ENCODE results near the gene MAP3K7CL.

The MAP3K7CL gene

DNA sequence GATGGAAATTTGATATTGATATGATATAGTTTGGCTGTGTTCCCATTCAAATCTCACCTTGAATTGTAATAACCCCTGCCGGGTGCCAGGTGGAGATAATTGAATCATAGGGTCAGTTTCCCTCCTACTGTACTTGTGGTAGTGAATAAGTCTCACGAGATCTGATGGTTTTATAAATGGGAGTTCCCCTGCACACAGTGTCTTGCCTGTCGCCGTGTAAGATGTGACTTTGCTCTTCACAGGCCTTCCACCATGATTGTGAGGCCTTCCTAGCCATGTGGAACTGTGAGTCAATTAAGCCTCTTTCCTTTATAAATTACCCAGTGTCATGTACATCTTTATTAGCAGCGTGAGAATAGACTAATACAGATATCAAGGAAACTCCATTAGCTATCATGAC, 74.6 kb downstream of the MAP3K7CL start:
- no peak for FAIRE-seq

DNA sequence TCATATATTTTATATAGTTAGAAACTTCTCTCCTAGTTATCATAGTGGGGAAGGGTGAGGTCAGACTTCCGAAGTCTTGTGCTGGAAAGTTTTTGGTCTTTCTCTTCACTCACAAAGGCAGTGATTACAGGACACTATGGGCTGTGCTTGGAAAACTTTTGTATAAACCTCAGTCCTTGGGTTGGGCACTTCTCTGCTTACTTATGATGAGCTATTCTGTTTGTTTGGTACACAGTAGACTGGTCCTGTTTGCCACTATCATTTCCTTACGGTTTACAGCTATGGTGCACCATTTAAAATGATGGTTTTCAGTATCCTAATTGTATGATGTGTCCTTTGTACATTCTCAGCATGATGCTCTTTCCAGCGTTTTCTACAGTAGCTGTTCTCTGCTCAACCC, 75.5 kb downstream of the MAP3K7CL start:
- no peak for FAIRE-seq

DNA sequence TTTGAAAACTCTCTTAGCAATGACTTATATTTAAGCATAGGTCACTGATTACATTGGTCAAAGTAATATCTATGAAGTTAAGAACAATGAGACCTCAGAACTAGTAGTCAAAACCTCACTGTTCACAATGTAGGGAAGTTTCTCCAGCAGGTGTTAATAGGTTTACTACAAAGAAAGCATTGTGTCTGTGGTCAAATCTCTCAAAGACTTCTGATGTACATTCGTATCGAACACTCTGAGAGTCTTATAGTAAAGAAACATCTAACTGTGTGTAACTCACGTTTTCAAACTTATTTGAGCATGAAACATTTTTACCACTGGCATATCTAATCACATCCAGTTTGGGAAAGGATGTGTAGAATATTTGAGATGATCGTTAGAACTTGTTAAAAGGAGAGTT, 76.0 kb downstream of the MAP3K7CL start:
- FAIRE-seq: no peak

DNA sequence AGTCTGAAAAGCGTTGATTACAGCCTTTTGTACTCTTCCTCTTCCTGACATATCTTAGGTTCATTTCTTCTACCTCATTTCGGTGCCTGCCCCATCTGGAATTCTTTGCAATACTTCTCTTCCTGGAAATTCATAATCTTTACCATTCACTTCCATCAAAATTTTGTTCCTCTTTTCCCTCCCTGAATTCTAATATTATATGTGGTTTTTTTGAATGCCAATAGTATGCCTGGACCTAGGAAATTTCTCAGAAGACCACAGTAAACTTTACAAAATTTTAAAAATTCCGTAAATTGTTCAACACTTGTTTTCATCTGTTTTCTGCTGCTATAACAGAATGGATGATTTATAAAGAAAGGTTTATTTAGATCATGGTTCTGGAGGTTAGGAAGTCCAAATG, 76.8 kb downstream of the MAP3K7CL start:
- no peak for FAIRE-seq

DNA sequence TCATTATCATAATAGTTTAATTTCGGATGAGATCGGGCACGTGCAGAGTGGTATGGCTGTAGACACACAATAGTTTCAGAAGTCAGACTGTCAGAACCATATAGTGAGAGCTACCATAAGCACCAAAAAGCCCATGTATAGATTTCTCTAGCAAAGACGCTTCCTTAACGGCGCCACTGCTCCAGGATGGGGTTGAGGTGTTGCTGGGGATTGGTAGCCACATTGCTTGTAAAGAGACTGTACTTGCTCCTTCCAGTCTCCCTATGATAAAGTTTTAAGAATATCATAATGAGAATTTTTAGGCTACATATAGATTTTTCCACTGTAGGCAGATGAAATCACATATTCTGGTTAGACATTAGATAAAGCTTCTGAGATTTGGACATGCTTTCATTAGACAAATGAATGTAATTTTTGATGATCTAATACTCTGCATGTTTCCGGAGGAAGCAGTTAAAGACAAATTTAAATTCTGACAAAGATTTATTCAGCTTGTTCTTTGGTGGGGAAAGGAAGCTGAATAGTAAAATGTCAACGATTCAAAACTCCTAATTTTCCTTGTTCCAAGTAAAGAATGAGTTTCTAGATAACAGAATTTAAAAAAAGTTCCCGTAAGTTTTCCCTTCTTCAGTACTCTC, 77.7 kb downstream of the MAP3K7CL start:
- FAIRE-seq: no peak

DNA sequence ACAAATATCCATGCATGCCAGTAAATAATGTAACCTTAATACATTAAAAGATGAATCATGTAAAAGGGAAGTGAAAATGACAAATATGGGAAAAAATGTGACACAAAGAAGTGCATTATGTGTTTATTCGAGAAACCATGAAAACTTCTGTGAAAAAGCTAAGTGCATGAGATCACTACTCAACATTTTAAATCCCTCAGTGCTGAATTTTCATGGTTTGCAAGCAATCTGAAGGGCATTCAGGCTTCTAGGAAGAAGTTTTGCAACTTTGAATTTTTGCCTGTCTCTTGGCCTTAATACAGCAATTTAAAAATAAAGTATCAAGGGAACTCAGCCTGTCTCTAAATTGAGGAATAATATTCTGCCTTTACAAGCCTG, 78.2 kb downstream of the MAP3K7CL start:
- no peak for FAIRE-seq

DNA sequence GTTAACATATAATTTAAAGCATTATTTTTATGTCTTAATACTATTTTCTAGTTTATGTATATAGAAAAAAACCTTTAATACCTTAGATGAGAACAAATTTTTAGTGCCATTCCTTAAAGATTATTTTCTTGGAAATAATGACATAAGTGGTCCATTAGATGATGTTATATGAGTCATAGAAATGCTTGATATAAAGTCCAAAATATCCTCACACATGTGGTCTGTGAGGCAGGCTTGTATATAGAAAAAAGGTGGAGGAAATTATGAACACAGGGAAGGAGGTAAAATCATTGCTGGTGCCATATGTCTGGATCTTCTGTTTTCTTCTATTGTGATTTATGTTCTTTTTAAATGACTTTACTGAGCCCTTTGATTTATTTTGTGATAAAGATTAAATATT, 79.3 kb downstream of the MAP3K7CL start:
- FAIRE-seq: no peak

DNA sequence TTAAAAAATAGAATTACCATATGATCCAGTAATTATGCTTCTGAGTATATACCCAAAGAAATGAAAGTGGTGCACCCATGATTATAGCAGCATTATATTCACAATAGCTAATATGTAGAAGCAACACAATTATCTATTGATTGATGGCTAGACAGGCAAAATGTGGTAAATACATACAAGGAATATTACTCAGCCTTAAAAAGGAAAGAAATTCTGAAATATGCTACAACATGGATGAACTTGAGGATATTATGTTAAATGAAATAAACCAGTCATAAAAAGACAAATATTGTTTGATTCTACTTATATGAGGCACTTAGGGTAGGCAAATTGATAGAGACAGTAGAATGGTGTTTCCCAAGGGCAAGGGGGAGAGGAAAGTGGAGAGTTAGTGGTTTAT, 80.8 kb downstream of the MAP3K7CL start:
- FAIRE-seq: no peak

DNA sequence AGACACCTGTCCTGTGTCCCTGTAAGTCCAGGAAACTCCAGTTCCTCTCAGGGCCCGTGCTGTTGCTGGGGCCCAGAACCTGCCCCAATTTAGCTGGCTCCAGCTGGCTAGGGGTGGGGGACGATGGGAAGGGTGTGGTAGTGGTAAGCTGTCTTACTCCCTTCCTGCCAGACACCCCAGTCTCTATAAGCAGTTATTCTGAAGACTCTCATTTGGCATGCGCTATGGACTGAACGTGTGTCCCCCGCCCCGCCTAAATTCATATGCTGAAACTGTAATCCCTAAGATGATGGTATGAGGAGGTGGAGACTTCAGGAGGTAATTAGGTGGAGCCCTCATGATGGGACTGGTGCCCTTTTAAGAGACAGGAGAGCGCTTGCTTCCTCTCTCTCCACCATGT, 82.0 kb downstream of the MAP3K7CL start:
- FAIRE-seq: no peak

DNA sequence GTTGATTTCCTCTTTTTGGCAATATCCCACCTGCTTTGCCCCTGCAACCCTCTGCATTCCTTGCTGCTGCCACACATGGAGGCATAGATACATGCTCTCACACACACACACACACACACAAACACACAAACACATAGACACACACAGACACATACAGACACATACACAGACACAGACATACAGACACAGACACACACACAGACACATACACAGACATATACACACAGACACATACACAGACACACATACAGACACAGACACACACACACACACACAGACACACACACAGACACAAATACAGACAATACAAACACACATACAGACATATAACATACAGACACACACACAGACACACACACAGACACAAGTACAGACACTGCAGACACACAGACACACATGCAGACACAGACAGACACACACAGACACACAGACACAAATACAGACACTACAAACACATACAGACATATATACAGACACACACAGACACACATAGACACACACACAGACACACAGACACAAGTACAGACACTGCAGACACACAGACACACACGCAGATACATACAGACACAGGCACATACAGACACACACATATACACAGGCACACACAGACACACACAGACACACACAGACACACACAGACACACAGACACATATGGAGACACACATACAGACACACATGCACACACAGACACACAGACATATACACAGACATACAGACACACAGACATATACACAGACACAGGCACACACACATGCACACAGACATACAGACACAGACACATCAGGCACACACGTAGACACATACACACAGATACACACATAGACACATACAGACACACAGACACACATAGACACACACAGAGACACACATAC, 83.3 kb downstream of the MAP3K7CL start:
- no peak for FAIRE-seq

DNA sequence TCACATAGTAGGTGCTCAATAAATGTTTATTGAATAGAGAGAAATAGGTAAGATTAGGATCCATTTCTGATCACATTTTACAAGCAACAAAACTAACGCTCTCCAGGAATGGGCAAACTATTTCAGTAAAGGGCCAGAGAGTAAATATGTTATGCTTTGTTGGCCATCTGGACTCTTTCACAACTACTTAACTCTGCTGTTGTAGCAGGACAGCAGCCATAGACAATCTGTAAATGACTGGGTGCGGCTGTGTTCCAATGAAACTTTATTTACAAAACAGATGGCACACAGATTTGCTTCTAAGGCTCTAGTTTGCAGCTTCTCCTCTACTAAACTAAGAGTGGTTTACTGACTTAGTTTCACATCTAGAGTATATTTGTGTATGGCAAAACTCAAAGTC, 85.3 kb downstream of the MAP3K7CL start:
- no peak for FAIRE-seq

DNA sequence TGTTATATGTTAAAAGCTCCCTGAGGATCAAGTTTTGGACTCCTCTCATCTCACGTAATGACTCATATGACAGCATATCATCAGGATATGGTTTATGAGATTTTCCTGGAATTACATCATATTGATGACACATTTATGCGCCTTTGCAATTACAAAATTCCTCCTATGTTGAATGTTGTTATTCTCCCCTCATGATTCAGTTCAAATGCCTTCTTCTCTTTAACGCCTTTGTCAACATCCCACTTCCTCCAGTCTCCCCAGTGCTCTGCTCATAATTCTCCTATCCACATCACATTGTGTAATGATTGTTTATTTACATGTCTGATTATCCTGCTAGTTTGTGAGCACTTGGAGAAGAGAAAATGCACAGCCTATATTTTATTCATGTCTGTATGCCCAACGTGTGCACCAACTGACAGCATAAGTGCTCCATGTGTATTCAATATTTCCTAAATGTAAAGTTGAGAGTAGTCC, 87.4 kb downstream of the MAP3K7CL start:
- FAIRE-seq: no peak

DNA sequence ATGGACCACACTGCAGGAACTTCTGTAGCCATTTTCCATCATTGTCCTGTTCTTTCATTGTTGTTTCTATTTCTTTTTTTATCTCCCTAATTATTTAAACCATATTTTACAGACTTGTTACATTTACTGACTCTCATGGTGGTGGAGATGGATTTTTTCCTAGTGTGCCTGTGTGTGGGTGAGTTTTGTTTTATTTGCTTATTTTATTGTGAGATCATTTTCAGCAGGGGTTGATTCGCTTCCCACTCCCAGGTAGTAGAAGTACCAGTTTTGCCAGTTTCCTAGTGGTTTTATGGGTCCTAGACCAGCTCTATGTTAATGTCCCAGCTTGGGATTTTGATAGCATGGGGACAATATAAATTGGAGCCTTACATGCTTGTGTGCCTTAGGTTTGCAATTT, 88.3 kb downstream of the MAP3K7CL start:
- FAIRE-seq: no peak

DNA sequence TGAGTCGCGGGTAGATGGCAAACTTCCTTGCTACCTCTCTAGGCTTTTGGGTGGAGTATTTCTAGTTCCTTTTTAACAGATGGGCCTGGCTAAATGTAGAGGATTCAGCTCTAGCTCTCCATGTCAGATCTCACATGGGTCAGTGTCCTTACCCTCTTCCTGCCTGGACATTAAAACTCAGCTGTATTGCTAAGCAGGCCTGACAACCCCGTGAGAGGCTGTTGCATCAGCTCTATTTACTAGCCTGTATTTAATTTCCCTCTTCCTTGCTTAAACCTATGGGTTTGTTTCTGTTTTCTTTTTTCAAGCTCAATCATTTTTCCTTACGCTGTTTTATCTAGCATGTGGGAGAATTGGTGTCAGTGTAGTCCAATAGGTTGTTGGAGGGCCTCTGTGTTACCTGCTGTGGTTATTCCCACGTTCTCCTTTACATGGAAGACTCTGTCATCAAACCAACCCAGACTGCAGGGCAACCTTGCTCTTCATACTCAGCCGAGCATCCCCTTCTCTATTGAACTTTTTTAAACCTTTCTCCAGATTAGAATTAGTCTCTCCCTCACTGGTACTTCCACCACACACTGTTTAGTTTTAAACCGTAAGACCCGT, 88.8 kb downstream of the MAP3K7CL start:
- FAIRE-seq: no peak

DNA sequence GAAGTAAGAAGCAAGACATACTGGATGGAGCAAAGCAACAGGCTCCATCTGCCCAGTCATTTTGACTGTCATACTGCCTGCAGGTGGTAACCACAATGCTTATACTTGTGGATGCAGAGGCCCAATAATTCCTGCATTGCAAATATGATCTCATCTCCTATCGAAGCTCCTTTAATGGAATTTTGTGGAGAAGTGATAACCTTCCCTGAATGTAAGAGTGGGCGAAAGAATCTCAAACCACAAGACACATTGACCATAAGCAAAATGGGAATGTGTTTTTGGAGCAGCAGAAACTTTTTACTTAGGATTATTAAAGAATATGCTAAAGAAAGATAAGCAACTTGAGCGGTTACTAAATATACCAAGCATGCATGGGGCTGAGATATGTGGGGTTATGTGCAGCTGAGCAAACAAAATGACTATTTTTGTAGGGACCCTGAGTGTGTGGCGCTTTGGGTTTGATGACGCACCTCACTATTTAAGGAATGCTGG, 90.9 kb downstream of the MAP3K7CL start:
- FAIRE-seq: no peak

DNA sequence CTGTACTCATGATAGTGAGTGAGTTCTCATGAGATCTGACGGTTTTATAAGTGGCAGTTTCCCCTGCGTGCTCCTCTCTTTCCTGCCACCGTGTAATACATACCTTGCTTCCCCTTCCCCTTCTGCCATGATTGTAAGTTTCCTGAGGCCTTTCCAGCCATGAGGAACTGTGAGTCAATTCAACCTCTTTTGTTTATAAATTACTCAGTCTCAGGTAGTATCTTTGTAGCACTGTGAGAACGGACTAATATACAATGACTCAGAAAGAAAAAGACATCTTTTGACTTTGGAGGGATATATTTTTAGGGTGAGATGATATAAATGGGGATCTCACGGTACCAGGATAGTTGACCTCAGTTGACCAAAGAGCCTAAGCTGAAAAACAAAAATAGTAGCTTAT, 93.6 kb downstream of the MAP3K7CL start:
- no peak for FAIRE-seq

Measured in colon (tissue), 2 donors.